ENCODE results near the gene SPTLC3. TPM values are rescaled to one million over a fixed set of nuclear protein-coding genes. Genes with fewer than 3 reads are reported as not detected.

Gene SPTLC3
- total RNA-seq, 1 donor from 2014 or later = 10.6 TPM

- no peak for DNase-seq (ENCODE audit: extremely low spot score, unreplicated experiment)
- Mint-ChIP-seq H3K4me3 (no peak overlapping the region), H3K9me3 (peaks cover 7% of the 10 kb centered on the region), H3K27me3 (peaks cover 9% of the 10 kb centered on the region), H3K36me3 (no peaks in the 10 kb centered on the region), H3K4me1 (ENCODE audit: unreplicated experiment) (no peaks in the 10 kb centered on the region), H3K27ac (no peak overlapping the region)
- no peak for TF ChIP-seq CTCF (conservative IDR thresholded peaks at IDR 0.05)
Measured at GRCh38 chr20:13186043-13186774, 177.4 kb downstream of the SPTLC3 start.

- peaks cover 5% of the 10 kb centered on the region for H3K27me3 Mint-ChIP-seq
- peaks cover 7% of the 10 kb centered on the region for H3K9me3 Mint-ChIP-seq
- H3K4me3 Mint-ChIP-seq = no peak overlapping the region
- DNase-seq (ENCODE audit: extremely low spot score, unreplicated experiment) = no peak
- no peaks in the 10 kb centered on the region for H3K4me1 Mint-ChIP-seq (ENCODE audit: unreplicated experiment)
- no peak for TF ChIP-seq CTCF (conservative IDR thresholded peaks at IDR 0.05)
- H3K27ac Mint-ChIP-seq = no peak overlapping the region
- H3K36me3 Mint-ChIP-seq = no peaks in the 10 kb centered on the region
Measured at GRCh38 chr20:13187899-13188298, 179.1 kb downstream of the SPTLC3 start.

- H3K27me3 Mint-ChIP-seq = peaks cover 9% of the 10 kb centered on the region
- TF ChIP-seq CTCF (conservative IDR thresholded peaks at IDR 0.05) = no peak
- H3K4me3 Mint-ChIP-seq = no peak overlapping the region
- H3K27ac Mint-ChIP-seq = no peak overlapping the region
- H3K9me3 Mint-ChIP-seq = peaks cover 5% of the 10 kb centered on the region
- no peak for DNase-seq (ENCODE audit: extremely low spot score, unreplicated experiment)
- peaks cover 12% of the 10 kb centered on the region for H3K4me1 Mint-ChIP-seq (ENCODE audit: unreplicated experiment)
- no peaks in the 10 kb centered on the region for H3K36me3 Mint-ChIP-seq
Measured at GRCh38 chr20:13199279-13199678, 190.5 kb downstream of the SPTLC3 start.

GRCh38 chr20:13200767-13201500 is 192.2 kb downstream of the SPTLC3 start:
- DNase-seq (ENCODE audit: extremely low spot score, unreplicated experiment) = no peak
- H3K4me1 Mint-ChIP-seq (ENCODE audit: unreplicated experiment) = peaks cover 12% of the 10 kb centered on the region
- no peak for TF ChIP-seq CTCF (conservative IDR thresholded peaks at IDR 0.05)
- peaks cover 14% of the 10 kb centered on the region for H3K27me3 Mint-ChIP-seq
- no peak overlapping the region for H3K4me3 Mint-ChIP-seq
- no peak overlapping the region for H3K27ac Mint-ChIP-seq
- H3K36me3 Mint-ChIP-seq = no peaks in the 10 kb centered on the region
- peaks cover 5% of the 10 kb centered on the region for H3K9me3 Mint-ChIP-seq

- no peak for DNase-seq (ENCODE audit: extremely low spot score, unreplicated experiment)
- no peak overlapping the region for H3K4me3 Mint-ChIP-seq
- peaks cover 14% of the 10 kb centered on the region for H3K27me3 Mint-ChIP-seq
- TF ChIP-seq CTCF (conservative IDR thresholded peaks at IDR 0.05) = no peak
- H3K27ac Mint-ChIP-seq = no peak overlapping the region
- H3K36me3 Mint-ChIP-seq = no peaks in the 10 kb centered on the region
- H3K9me3 Mint-ChIP-seq = peaks cover 5% of the 10 kb centered on the region
- H3K4me1 Mint-ChIP-seq (ENCODE audit: unreplicated experiment) = peaks cover 12% of the 10 kb centered on the region
Measured at GRCh38 chr20:13202565-13202964, 193.8 kb downstream of the SPTLC3 start.
